ENCODE results near the gene PCARE. TPM values are rescaled to one million over a fixed set of nuclear protein-coding genes. Genes with fewer than 3 reads are reported as not detected.

Gene PCARE
- total RNA-seq, 1 experiment from 2014 or later: not detected

DNA sequence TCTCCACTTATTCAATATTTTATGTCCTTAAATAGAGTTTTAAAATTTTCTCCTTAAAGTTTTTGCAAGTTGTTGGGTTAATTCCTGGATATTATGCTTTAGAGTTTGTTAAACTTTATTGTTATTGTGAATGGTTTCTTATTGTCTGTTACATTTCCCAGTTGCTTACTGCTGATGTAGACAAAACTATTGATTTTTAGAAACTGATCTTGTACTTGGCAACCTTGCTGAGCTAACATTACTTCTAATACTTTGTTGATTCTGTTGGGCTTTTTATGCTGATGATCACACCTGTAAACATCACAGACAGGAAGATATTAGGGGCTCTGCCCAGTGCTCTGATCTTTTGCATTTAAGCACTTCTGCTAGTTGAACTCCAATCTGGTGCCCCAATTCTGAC, 38.1 kb upstream of the PCARE start:
- no peak overlapping the region for H3K4me3 Mint-ChIP-seq
- CTCF ChIA-PET: no interaction called here
- no peaks in the 10 kb centered on the region; the same call in 1 of the 2 replicates for H3K36me3 Mint-ChIP-seq
- H3K9me3 Mint-ChIP-seq: no peaks in the 10 kb centered on the region
- no peak for ATAC-seq
- POLR2A ChIA-PET: no interaction called here
- peaks cover 6% of the 10 kb centered on the region; the same call in 1 of the 2 replicates for H3K4me1 Mint-ChIP-seq
- no peak for DNase-seq (ENCODE audit: low spot score)
- no peak overlapping the region for H3K27ac Mint-ChIP-seq
- H3K27me3 Mint-ChIP-seq (ENCODE audit: low read depth): peaks cover 53% of the 10 kb centered on the region
- TF ChIP-seq ZMAT4 (CRISPR knock-in tag; IDR thresholded peaks at IDR 0.05) (no peak), AR (CRISPR knock-in tag; IDR thresholded peaks at IDR 0.05) (no peak), MXD4 (CRISPR knock-in tag; IDR thresholded peaks at IDR 0.05; ENCODE audit: borderline replicate concordance) (no peak), MLX (CRISPR knock-in tag; IDR thresholded peaks at IDR 0.05) (no peak), ETV6 (CRISPR knock-in tag; IDR thresholded peaks at IDR 0.05) (no peak), ZNF317 (CRISPR knock-in tag; IDR thresholded peaks at IDR 0.05; ENCODE audit: borderline replicate concordance, low read depth) (no peak), PRDM15 (CRISPR knock-in tag; IDR thresholded peaks at IDR 0.05) (no peak), ZBTB21 (CRISPR knock-in tag; IDR thresholded peaks at IDR 0.05; ENCODE audit: borderline replicate concordance) (no peak), NFYB (CRISPR knock-in tag; conservative IDR thresholded peaks at IDR 0.05; ENCODE audit: low read depth) (no peak), TCF7 (CRISPR knock-in tag; IDR thresholded peaks at IDR 0.05; ENCODE audit: low read depth) (no peak), PRRX2 (CRISPR knock-in tag; IDR thresholded peaks at IDR 0.05) (no peak), CBFB (CRISPR knock-in tag; IDR thresholded peaks at IDR 0.05; ENCODE audit: low read depth) (no peak), NFE2L1 (CRISPR knock-in tag; IDR thresholded peaks at IDR 0.05) (no peak), RELA (CRISPR knock-in tag; IDR thresholded peaks at IDR 0.05; ENCODE audit: borderline replicate concordance) (no peak), EMX1 (CRISPR knock-in tag; IDR thresholded peaks at IDR 0.05) (no peak), JAZF1 (CRISPR knock-in tag; IDR thresholded peaks at IDR 0.05) (no peak), ELF4 (CRISPR knock-in tag; IDR thresholded peaks at IDR 0.05; ENCODE audit: low read depth) (no peak)
- TF ChIP-seq, protein P1, sequence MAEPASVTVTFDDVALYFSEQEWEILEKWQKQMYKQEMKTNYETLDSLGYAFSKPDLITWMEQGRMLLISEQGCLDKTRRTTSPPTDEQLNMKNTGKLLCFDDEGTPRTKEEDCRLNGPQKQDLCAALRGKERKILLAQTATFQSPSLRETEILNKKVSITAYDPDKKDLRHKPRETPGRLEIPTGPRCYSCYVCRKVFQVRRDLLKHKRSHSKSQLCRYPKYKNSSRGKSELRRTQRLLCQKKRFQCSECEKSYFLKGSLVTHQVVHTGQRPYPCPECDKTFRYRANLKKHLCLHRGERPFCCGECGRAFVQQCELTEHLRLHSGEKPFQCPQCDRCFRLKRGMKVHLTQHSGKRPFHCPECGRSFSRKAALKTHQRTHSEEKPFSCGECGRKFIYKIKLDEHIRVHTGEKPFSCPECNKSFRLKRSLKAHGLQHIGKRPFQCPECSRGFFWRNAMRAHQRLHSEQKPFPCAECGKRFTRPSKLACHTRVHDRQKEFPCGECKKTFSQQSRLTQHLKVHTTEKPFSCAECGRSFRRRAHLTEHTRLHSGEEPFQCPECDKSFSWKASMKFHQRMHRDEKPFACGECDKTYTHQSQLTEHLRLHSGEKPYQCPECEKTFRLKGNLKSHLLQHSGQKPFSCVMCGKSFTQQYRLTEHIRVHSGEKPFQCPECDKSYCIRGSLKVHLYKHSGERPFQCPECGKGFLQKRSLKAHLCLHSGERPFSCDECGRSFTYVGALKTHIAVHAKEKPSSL (CRISPR knock-in tag; conservative IDR thresholded peaks at IDR 0.05): no peak
- TF ChIP-seq, protein P2, sequence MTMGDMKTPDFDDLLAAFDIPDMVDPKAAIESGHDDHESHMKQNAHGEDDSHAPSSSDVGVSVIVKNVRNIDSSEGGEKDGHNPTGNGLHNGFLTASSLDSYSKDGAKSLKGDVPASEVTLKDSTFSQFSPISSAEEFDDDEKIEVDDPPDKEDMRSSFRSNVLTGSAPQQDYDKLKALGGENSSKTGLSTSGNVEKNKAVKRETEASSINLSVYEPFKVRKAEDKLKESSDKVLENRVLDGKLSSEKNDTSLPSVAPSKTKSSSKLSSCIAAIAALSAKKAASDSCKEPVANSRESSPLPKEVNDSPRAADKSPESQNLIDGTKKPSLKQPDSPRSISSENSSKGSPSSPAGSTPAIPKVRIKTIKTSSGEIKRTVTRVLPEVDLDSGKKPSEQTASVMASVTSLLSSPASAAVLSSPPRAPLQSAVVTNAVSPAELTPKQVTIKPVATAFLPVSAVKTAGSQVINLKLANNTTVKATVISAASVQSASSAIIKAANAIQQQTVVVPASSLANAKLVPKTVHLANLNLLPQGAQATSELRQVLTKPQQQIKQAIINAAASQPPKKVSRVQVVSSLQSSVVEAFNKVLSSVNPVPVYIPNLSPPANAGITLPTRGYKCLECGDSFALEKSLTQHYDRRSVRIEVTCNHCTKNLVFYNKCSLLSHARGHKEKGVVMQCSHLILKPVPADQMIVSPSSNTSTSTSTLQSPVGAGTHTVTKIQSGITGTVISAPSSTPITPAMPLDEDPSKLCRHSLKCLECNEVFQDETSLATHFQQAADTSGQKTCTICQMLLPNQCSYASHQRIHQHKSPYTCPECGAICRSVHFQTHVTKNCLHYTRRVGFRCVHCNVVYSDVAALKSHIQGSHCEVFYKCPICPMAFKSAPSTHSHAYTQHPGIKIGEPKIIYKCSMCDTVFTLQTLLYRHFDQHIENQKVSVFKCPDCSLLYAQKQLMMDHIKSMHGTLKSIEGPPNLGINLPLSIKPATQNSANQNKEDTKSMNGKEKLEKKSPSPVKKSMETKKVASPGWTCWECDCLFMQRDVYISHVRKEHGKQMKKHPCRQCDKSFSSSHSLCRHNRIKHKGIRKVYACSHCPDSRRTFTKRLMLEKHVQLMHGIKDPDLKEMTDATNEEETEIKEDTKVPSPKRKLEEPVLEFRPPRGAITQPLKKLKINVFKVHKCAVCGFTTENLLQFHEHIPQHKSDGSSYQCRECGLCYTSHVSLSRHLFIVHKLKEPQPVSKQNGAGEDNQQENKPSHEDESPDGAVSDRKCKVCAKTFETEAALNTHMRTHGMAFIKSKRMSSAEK (CRISPR knock-in tag; IDR thresholded peaks at IDR 0.05; ENCODE audit: borderline replicate concordance): no peak
